Glomerular visceral epithelial cell (primary cell): ENCODE data around the gene ALDH1L1.

Experiments used
- DNase-seq: peaks from one replicate; pipeline ENCODE4 v3.0.0-alpha.2; 2016; ENCODE audit errors: extremely low spot score

ALDH1L1 gene

DNA sequence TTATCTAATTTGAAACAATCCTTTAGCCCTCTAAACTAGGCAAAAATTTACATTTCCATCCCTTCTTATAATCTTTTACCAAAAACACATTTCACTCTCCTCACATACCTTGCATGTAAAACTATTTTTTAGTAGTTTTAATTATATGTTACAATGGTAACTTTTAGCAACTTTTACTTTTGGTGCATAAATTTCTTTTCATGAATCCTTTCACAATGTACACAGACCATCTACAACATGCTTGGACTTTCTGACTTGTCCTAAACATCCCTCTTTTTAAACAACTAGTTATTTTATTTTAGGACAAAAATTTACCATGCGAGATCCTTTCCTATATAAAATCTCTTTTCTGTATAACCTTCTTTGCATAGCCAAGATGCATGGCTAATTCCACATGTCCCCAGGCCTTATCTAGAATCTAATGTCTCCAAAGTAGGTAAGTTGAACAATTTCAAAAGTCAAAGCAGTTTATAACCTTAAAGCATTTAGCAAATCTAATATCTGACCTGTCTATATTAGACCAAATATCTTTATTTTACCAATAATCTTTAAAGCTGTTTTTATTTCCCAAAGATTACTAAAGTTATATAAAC lies 14.4 kb upstream of the ALDH1L1 start:
- DNase-seq: no peak

DNA sequence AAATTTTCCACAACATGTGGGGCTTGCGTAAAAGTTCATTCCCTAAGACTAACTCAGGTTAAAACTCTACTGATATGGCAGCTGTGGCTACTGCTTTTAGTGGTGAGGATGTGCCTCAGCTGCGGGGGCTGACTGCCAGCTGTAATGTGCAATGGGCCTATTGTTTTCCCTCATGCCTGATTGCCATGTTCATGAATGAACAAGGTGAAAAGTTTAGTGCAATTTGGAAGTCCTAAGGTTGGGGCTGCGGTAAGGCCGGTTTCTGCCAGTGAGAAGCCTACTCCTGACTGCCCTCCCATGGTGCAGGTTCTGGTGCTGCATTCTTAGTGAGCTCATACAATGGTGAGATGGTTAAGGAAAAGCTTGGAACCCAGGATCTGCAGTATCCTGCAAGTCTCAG lies 10.9 kb upstream of the ALDH1L1 start:
- no peak for DNase-seq

DNA sequence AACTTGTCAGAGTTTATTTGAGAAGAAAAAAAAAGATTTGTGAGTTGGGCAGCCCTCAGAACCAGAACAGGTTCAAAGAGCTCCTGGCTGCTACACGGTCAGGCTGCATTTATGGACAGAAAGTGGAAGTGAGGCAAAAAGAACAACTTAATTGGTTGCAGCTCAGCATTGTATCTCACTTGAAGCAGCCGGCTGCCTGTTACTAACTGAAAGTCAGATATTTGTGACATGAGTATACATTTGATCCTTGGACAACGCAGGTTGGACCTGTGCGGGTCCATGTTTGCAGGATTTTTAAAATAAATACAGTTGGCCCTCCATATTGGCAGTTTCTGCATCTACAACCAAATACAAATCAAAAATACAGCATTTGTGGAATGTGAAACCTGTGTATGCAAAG lies 7.5 kb upstream of the ALDH1L1 start:
- no peak for DNase-seq

DNA sequence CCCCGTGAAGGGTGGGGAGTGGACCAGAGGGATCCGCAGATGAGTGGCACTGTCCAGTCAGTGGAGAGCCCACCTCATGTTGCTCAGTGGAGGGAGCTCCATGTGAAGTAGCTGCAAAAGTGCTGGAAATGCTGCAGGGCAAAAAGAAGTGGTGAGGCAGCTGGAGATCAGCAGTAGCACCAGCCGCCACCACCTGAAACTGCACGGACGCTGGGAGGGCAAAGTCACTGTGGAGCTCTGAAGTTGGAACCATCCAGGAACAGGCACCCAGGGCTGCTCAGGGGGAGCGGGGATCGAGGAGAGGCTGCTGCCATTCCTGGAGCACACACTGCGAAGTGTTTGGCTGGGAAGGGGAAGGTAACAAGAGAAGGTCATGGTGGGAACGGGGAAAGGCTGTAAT lies 6.4 kb upstream of the ALDH1L1 start:
- no peak for DNase-seq

DNA sequence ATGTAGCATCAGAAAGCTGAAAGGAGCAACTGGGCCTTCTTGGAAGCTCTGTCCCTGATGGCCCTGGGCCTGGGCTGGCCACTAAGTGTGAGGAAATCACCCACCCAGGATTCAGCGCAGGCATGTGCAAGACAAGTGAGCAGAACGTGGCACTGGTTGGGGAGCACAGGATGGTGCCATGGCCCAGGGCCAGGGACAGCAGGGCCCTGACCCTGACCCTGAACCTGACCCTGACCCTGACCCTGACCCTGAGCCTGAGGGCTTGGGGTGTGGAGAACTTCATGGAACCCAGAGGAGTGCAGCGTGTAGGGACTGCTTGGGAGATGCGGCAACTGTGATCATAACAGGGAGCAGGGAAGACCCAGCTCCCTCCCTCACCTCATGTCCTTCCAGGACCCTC lies 5.9 kb upstream of the ALDH1L1 start:
- no peak for DNase-seq

DNA sequence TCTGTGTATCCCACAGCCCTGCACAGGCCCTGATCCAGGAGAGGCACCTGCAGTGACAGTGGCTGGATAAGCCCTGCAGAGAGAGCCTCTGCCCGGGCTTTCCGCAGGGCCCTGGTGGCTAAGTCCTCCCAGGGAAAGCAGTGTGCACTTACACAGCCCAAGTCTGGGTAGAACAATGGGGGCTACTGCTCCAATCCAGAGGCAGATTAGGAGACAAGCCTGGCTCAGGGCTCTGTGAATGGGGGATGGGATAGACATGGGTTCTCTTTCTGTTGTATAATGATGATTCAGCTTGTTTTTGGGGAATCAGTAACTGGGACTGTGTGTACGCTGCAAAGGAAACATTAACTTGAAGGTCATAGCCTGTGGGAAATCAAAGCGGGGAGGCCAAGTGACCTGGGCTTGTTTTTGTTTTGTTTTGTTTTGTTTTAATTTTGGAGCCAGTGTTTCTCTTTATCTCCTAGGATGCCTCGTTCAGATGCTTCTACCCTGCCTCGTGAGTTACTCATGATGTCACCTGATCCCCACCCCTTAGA lies 4.1 kb upstream of the ALDH1L1 start:
- no peak for DNase-seq

DNA sequence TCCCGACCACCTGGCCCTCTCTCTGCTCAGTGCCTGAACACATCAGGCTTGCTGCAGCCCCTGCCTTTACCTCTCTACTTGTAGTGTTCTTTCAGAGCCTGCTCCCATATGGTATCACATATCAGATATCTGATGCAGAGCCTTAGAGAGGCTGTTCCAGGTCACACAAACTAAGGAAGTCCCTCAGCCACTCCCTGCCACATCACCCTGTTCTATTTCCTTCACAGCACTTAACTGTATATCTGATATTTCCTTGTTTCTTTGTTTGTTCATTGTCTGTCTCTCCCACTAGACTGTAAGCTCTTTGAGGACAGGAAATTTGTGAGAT lies 976 bp upstream of the ALDH1L1 start:
- DNase-seq: no peak

DNA sequence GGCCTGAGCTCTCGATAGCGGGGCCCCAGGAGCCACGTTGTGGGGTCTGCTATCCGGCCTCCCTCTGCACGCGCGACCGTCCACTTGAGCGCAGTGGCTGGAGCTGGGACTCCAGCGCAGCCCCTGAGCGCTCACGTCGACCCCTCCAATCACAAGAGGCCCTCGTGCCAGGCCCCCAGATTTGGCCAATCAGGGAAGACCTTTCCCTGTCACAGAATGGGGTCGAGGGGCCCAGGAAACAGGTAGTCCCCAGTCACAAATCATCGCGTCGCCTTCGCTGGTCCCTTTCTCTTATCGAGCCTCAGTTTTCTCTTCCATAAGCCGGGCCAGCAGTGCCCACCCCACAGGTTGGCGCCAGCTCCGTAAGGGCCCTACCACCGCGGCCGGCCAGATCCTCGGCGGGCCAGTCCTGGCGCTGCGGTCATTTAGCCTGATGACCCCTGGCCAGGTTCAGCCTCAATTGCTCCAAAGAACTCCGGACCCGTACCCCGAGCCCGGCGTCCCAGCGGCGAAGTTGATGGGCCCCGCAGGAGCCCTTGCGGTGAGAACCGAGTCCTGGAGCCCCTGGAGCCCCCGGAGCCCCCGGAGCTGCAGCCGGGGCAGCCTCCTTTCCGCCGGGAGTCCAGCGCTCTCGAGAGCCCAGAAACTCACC lies 435 bp downstream of the ALDH1L1 start:
- DNase-seq: no peak

DNA sequence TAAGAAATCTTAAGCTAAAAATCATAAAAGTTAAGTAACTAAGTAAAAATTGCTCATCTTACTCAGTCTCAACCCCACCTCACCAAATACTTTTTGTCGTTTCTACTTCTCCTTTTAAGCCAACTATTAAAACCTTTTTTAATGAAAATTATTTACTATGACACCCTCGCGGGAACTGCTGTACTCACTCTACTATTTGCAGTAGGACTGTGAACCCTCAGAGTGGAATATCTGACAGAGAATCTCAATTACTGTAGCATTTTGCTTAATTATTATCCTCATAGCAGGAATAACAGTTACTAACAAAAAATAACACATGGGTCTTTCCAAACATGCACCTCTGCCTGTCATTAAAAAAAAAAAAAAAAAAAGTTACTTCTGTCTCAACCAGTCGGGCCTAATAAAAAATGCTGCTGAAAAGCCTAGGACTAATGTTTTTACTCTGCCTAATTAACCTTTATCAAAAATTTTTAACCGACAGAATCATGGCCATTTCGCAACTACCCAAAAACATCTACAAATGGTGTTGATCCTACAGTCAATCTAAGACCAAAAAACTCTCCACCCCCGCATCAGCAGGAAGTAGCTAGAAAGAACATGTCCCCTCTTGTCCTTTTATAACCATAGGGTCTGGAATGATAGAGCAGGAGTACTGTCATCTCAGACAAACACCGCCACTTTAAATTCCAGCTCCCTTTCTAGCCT lies 10.2 kb downstream of the ALDH1L1 start:
- DNase-seq: no peak

DNA sequence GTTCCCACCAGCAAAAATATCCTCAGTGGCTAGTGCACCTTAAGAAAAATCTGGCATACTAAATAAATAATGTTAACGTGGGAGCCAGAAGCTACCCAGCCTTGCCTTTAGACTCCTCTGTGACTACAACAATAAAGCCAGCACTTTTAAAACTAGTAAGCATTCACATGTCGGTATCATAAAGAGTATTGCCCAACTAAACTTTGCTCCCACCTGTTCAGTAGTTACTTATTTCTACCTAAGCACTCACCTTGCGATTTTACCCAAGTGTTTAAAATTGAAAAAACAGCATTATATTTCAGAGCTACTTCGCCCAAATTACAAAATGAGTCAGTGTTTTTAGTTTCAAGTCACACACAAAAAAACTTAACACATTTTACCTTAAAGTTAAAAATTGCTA lies 12.8 kb downstream of the ALDH1L1 start:
- DNase-seq: no peak

DNA sequence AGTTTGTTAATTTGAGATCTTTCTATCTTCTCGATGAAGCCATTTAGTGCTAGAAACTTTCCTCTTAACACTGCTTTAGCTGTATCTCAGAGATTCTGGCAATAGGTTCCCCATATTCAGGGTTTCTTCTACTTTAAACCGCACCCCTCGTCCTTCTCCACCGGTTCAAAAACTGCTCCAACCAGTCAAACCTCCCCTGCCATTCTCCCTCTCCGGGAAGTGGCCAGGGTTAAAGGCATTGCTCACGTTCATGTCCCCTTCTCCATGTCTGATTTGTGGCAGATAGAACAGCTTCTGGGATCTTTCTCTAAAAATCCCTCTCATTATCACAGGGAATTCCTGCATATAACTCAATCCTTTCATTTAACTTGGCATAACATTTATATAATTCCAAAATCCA lies 14.4 kb downstream of the ALDH1L1 start:
- no peak for DNase-seq

DNA sequence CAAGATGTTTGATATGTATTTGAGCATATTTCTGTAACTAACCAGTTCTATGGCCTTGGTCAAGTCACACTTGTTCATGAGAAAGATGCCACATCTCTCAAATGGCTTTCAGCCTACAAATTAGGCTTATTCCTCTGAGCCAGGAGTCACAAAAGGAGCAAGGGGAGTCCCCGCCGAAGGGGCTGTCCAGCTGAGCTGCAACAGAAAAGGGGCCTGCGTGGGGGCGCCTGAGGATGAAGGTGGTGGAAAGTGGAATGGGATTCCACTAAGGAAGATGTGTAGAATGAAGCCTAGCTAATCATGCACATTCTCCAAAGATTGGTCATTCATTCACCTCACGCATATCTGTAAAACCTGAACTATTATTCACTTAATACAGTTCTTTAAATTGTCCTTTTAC lies 19.1 kb downstream of the ALDH1L1 start:
- no peak for DNase-seq

DNA sequence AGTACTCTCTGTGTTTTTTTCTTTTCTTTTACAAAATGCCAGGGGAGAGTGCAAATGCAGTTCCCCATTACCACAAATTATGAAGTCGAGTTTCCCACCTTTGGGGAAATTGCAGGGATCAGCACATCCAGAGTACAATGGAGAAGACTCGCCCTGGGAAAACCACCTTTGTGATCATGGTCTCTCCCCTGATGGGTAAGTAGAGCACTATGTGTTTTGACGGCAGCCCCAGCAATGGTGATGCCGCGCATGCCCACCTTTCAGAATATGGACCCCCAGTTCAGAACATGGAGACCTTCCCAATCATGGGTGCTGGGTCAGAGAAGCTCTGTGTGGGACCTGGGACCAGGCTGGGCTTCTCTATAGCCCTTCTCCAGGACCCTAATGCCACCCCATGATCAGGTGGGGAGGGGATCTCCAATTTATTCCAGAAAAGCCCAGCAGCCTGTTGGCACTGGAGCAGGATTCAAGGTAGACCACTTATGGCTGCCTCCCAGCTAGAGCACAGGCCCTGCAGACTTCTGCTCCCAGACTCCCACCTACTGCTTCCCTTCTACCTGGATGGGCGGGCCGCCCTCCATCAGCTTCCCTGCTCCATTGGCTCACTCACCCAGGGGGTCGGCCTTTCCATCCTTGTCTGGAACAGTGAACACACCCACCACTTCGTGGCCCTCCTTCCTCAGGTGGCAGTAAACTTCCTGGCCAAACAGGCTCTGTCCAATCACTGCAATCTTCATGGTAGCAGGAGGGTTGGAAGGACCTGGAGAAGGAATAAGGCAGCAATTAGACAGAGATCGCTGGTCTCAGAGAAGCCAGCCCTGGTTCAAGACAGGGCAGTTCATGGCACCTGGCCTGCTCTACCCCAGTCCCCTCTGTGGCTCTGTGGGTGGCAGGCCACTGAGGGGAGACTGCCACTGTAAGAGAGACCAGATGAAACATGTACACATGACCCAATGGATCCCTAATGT lies 19.9 kb downstream of the ALDH1L1 start:
- no peak for DNase-seq

DNA sequence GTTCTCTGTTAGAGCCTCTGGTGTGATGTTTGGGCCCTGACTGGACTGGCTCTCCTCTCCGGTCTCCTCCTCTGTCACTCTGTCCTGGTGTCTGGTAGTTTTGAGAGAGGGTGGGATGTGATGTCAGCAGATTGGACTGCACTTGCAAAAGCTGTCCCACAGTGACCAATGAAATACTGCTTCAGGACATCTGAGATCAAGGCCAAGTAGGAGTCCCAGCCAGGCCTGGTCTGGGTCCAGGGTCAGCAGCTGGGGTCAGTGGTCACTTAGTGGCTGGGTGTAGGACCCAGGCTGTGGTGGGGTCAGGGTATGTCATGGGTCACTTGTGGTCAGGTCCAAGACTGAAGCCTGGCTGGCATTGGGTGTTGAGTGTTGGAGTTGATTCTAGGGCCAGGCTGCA lies 20.9 kb downstream of the ALDH1L1 start:
- DNase-seq: no peak

DNA sequence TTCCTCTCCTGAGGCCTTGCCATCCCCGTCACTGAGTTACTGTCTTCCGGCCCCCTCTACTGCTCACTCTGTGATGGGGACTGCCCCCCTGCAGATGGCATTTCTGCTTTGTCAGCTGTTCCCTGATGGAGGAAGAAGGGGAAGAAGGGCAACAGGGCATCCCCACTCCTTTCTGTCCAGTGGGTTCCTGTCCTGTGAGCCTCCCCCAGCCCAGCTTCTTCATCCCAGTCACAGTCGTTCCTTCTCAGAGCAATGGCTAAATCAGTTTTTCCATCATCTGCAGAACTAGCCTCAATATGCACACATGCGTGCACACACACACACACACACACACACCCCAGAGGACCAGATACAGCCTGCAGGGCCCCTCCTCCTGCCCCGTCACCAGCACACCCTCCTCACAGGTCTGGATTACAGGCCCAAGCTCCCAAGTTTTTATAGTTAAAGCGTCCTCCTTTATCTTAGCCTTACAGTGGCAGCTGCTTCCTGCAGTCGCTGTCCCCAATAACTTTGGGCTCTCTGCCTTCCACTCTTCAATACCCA lies 21.4 kb downstream of the ALDH1L1 start:
- DNase-seq: no peak

DNA sequence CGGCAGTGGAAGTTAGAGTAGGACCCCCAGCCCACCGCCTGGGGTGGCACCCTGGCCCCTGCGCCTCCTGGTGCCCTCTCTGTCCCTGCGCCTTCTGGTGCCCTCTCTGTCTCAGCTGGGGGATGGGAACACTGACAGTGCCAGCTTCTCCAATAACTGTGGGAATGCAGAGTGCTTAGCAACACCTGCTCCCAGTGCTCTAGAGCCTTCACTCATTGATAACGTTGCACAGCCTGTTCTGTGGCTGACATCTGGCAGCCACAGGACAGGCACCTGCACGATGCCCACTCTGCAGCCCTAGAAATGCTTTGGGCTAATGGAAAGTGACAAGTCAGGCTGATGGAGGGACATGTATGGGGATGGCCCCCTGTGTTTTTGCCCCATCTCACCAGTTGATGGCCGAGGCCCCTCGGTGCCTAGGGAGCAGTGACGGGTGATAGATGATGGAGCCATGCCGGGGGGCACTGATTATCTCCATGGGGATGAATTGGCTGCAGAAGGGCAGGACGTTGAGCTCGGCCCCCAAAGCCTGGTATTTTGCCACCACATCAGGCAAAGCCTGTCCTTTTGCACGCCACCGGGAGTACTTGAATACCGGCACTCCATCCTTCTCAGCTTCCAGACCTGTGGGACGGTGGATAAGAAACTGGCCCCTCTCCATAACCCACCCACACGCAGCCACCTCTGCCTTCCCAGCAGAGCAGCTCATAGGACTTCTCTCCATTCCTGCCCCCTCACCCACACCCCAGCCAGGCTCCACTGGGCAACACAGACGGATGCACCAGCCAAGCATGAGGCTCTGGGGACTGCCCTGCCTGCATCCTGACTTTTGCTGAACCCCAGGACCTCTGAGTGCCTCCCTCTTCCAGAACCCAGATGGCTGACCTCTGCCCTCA lies 22.1 kb downstream of the ALDH1L1 start:
- no peak for DNase-seq

DNA sequence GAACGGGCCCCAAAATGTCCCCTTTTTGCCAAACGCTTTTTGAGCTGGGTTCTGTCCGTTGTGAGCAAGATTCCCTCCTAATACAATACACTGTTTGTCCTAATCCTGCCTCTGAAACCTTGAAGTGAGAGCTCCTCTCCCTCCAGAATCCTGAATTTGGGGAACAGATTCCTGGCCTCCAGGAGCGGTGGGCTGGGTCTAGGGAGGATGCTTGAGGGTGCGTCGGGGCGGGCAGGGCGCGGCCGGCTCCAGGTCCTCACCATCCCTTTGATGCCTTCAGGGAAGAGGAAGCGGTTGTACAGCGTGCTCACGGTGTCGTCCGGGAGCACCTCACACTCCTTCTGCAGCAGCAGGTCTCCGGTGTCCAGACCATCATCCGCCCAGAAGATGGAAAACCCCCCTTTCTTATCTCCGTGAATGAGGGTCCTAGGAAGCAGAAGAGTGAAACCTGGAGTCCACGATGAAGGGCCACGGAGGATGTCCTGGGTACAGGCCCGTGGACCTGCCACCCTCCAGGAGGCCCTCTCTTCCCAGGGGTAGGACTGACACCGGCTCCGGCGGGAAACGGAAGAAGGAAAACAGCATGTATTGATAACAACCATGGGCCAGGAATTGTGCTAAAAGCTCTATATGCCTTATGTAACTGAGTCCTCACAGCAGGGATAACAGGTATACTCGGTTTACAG lies 23.2 kb downstream of the ALDH1L1 start:
- DNase-seq: no peak

DNA sequence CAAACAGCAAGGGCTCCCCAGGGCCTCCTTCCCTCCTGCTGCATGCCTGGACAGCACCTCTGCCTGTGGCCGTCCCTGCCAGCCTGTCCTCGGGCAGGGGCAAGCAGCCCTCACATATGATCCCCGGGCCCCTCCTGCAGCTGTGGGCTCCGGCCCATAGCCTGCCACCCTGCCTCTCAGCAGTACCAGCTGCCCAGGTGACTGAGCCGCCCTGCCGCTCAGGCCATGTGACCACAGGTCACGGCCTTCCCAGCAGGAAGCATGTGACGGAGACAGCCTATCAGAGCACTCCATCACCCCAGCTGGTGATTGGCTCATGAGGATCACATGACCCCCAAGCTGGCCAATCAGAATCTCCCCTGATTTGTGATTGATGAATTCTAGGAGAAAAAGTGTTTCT lies 23.9 kb downstream of the ALDH1L1 start:
- DNase-seq: no peak

DNA sequence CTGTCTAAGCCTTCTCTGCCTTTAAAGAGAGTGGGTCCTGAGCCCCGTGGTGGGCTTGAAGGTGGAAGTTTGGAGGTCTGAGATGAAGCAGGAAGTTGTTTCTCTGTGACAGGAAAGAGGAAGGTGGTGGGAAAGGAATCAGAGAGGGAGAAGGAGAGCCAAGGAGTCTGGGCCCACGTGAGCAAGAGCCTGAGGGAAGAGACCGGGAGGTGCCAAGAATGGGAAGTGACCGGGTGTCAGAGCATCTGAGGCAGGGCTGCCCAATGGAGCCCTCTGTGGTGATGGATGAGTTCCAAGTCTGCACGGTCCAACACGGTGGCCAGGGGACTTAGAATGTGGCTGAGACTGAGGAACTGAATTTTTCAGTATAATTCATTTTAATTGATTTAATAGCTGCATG lies 24.6 kb downstream of the ALDH1L1 start:
- no peak for DNase-seq

DNA sequence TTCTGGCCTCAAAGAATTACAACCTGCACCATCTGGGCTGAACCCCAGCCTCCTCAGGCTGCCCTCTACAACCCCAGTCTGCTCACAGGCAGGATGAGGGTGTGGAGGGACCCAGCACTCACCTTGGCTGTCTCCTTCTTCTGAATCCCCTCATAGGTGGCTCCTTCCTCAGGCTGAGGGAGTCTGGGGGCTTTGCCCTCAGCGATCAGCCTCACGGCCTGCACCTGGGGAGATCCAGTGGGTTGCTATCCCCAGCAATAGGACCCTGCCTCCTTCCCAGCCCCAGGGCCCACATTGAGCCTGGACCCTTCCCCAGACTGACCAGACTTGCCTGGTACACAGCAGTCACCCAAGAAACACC lies 25.1 kb downstream of the ALDH1L1 start:
- DNase-seq: no peak
